Measurements from ENCODE around the gene GRIP2. TPM values are rescaled to one million over a fixed set of nuclear protein-coding genes. Genes with fewer than 3 reads are reported as not detected.

The GRIP2 gene
- total and polyA plus RNA-seq, 2 experiments from 2014 or later = 0.06 TPM; not detected in 1

DNA sequence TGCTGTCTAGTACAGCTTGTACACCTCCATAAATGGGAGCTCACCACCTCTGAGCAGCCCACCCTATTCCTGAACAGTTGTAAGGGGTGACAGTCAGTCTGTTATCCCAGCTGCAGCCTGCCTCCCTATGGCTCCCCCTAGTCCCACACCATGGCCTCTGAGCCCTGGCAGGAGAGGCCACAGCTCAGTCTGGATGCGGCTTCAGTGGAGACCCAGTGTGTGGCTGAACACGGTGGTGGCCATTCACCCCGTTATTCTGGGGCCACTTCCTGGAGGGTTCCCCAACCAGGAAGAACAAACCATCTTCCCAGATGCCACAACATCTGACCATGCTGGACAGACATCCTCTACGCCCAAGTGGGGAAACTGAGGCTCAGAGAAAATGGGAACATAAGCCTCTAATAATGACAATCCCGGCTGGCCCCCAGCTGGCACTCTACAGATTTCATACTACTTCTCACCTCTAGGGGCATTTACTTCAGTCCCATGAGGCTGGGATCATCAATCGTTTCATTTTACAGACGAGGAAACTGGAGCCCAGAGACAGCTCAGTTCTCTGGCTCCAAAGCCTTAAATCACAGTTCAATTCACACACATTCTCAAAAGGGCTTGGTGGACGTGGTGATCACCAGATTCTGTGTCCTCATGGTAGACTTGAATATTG is 9.2 kb upstream of the GRIP2 start:
- Histone ChIP-seq H3K4me3 (no peak overlapping the region), H3K27me3 (no peaks in the 10 kb centered on the region), H3K9me3 (ENCODE audit: low read depth) (no peaks in the 10 kb centered on the region), H3K4me1 (ENCODE audit: low read depth) (no peaks in the 10 kb centered on the region), H3K36me3 (no peaks in the 10 kb centered on the region), H3K27ac (no peak overlapping the region)
- no peak for DNase-seq (ENCODE audit: low read depth in 1 of 2, low spot score in 1 of 2)
- TF ChIP-seq, protein P1, sequence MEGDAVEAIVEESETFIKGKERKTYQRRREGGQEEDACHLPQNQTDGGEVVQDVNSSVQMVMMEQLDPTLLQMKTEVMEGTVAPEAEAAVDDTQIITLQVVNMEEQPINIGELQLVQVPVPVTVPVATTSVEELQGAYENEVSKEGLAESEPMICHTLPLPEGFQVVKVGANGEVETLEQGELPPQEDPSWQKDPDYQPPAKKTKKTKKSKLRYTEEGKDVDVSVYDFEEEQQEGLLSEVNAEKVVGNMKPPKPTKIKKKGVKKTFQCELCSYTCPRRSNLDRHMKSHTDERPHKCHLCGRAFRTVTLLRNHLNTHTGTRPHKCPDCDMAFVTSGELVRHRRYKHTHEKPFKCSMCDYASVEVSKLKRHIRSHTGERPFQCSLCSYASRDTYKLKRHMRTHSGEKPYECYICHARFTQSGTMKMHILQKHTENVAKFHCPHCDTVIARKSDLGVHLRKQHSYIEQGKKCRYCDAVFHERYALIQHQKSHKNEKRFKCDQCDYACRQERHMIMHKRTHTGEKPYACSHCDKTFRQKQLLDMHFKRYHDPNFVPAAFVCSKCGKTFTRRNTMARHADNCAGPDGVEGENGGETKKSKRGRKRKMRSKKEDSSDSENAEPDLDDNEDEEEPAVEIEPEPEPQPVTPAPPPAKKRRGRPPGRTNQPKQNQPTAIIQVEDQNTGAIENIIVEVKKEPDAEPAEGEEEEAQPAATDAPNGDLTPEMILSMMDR (IDR thresholded peaks at IDR 0.05; ENCODE audit: low read depth, low read length) = peak; percentile 35

DNA sequence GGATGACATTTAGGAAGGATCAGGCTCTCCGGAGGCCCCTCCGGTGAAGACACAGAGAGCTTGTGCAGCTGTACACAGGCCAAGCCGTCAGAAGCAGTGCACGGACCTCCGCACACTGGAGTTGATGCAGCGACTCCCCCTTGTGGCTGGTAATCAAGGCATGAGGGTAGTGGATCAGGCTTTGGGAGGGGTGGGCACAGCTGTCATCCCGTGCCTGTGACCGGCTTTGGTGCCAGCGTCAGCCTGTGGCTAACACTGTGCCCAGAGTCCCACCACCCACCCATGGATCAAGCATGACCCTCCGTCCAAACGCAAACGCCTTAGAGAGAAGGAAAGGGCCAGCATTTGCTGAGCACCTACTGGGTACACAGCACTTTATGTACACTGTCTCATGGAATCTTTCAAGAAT is 8.2 kb upstream of the GRIP2 start:
- H3K27me3 ChIP-seq = no peaks in the 10 kb centered on the region
- TF ChIP-seq, protein P1 (IDR thresholded peaks at IDR 0.05; ENCODE audit: low read depth, low read length) = peak; percentile 78
- DNase-seq (ENCODE audit: low read depth in 1 of 2, low spot score in 1 of 2) = peak; percentile 76 to 80
- no peaks in the 10 kb centered on the region for H3K36me3 ChIP-seq
- no peak overlapping the region for H3K4me3 ChIP-seq
- H3K27ac ChIP-seq = no peak overlapping the region
- H3K9me3 ChIP-seq (ENCODE audit: low read depth) = no peaks in the 10 kb centered on the region
- H3K4me1 ChIP-seq (ENCODE audit: low read depth) = no peaks in the 10 kb centered on the region

DNA sequence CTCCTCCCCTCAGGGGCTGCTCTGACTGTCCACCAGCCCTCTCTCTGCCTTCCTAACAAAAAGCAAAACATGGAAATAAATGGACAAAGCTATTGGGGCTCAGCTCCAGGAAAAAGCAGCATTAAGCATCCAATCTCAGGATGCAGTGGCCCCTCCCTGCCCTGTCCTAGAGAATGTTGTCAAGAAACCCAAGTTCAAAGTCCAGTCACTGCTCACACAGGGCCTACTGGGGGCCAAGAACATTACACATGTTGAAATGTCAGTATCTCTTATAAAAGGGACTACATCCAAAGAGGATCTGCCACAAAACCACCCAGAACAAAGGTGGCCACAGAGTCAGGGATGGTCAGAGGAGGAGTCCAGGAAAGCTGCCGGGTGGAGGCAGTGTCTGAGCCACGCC is 7.6 kb upstream of the GRIP2 start:
- Histone ChIP-seq H3K9me3 (ENCODE audit: low read depth) (no peaks in the 10 kb centered on the region), H3K27me3 (no peaks in the 10 kb centered on the region), H3K4me1 (ENCODE audit: low read depth) (no peaks in the 10 kb centered on the region), H3K36me3 (no peaks in the 10 kb centered on the region), H3K27ac (no peak overlapping the region), H3K4me3 (no peak overlapping the region)
- DNase-seq (ENCODE audit: low read depth in 1 of 2, low spot score in 1 of 2) = no peak
- TF ChIP-seq, protein P1 (IDR thresholded peaks at IDR 0.05; ENCODE audit: low read depth, low read length) = no peak

DNA sequence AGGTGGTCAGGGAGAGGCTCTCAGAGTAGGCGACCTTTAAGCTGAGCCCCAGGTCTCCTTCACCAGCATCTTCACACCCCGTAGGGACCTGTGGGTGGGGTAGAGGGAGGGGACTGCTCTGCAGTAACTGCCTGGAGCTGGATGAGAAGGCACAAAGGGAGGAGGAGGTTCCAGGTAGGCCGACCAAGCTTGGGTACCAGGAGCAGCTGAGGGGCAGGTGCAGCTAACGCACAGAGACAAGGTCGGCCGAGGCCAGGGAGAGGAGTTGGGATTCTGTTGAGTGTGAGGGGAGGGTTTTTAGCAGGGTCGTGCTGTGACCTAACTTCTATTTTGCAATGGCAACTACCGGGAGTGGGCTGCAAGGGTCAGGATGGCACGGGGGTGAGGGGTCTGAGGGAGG is 5.9 kb upstream of the GRIP2 start:
- TF ChIP-seq, protein P1 (IDR thresholded peaks at IDR 0.05; ENCODE audit: low read depth, low read length) = no peak
- H3K36me3 ChIP-seq = no peaks in the 10 kb centered on the region
- no peak overlapping the region for H3K4me3 ChIP-seq
- no peaks in the 10 kb centered on the region for H3K9me3 ChIP-seq (ENCODE audit: low read depth)
- H3K27ac ChIP-seq = no peak overlapping the region
- no peaks in the 10 kb centered on the region for H3K27me3 ChIP-seq
- no peak for DNase-seq (ENCODE audit: low read depth in 1 of 2, low spot score in 1 of 2)
- no peaks in the 10 kb centered on the region for H3K4me1 ChIP-seq (ENCODE audit: low read depth)

DNA sequence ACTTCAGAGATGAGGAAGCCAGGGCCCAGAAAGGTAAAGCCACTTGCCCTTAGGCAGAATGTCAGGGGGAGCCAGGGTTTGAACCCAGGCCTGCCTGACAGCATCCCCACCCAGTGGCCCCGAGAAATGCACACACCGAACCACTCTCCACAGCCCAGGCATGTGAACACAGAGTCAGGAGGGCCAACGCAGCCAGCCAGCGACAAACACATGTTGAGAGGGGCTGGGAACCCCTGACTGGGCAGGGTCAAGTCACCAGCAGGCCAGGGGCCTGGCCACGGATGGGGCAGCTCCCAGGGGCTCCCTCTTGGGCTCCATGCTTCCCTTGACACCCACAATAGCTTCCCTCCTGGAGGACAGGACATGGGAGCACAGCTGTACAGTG is 5.1 kb upstream of the GRIP2 start:
- TF ChIP-seq, protein P1 (IDR thresholded peaks at IDR 0.05; ENCODE audit: low read depth, low read length) = no peak
- Histone ChIP-seq H3K9me3 (ENCODE audit: low read depth) (no peaks in the 10 kb centered on the region), H3K4me1 (ENCODE audit: low read depth) (no peaks in the 10 kb centered on the region), H3K27me3 (no peaks in the 10 kb centered on the region), H3K27ac (no peak overlapping the region), H3K36me3 (no peaks in the 10 kb centered on the region), H3K4me3 (no peak overlapping the region)
- DNase-seq (ENCODE audit: low read depth in 1 of 2, low spot score in 1 of 2) = no peak

Data from cardiac muscle cell (in vitro differentiated cells and primary cell).